ENCODE data around the gene TMEM233.

TMEM233 gene

GRCh38 chr12:119592232-119592631 lies 1.3 kb upstream of the TMEM233 start:
- TF ChIP-seq CTCF (IDR thresholded peaks at IDR 0.05; ENCODE audit: extremely low read depth, missing control alignments) = no peak
- no peak for DNase-seq (ENCODE audit: low spot score)

GRCh38 chr12:119594399-119594730 lies 791 bp downstream of the TMEM233 start:
- TF ChIP-seq CTCF (IDR thresholded peaks at IDR 0.05; ENCODE audit: extremely low read depth, missing control alignments) = no peak
- no peak for DNase-seq (ENCODE audit: low spot score)

DNA sequence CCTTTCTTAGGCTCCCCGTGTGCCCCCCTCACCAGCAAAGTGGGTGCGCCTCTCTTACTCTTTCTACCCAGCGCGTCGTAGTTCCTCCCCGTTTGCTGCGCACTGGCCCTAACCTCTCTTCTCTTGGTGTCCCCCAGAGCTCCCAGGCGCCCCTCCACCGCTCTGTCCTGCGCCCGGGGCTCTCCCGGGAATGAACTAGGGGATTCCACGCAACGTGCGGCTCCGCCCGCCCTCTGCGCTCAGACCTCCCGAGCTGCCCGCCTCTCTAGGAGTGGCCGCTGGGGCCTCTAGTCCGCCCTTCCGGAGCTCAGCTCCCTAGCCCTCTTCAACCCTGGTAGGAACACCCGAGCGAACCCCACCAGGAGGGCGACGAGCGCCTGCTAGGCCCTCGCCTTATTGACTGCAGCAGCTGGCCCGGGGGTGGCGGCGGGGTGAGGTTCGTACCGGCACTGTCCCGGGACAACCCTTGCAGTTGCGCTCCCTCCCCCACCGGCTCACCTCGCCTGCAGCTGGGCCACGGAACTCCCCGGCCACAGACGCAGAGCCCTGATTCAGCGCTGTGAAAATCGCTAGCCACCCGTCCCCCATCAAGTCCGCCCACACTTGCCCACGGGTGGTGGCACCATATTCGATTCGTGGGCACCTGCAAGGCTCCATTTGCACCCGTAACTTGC lies 1.3 kb downstream of the TMEM233 start:
- no peak for DNase-seq (ENCODE audit: low spot score)
- TF ChIP-seq CTCF (IDR thresholded peaks at IDR 0.05; ENCODE audit: extremely low read depth, missing control alignments) = no peak

GRCh38 chr12:119598159-119598558 lies 4.6 kb downstream of the TMEM233 start:
- DNase-seq (ENCODE audit: low spot score) = no peak
- no peak for TF ChIP-seq CTCF (IDR thresholded peaks at IDR 0.05; ENCODE audit: extremely low read depth, missing control alignments)

- DNase-seq (ENCODE audit: low spot score) = no peak
- no peak for TF ChIP-seq CTCF (IDR thresholded peaks at IDR 0.05; ENCODE audit: extremely low read depth, missing control alignments)
These were observed 8.5 kb downstream of the TMEM233 start for GRCh38 chr12:119601877-119602733.

DNA sequence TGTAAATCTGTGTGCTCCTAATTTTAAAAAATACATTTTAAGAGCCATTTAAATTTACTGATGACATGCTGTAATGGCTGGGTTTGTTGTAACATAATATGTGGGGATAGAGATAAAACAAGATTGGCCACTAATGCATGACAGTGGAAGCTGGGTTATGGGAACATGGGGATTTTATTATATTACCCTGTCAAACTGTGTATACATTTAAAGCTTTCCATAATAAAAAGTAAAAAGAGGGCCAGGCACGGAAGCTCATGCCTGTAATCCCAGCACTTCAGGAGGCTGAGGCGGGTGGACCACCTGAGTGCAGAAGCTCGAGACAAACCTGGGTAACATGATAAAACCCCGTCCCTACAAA lies 9.1 kb downstream of the TMEM233 start:
- TF ChIP-seq CTCF (IDR thresholded peaks at IDR 0.05; ENCODE audit: extremely low read depth, missing control alignments) = no peak
- no peak for DNase-seq (ENCODE audit: low spot score)

- no peak for TF ChIP-seq CTCF (IDR thresholded peaks at IDR 0.05; ENCODE audit: extremely low read depth, missing control alignments)
- no peak for DNase-seq (ENCODE audit: low spot score)
These were observed 10.2 kb downstream of the TMEM233 start for GRCh38 chr12:119603767-119604166.

Data from GM20000 (cell line).